NCI-H748 (cell line): ENCODE measurements around the gene BRME1.
"Not testable (repeated sequence)": the region's sequence is repeated elsewhere in the genome, so short reads cannot be mapped to it uniquely, and the experiment has no call there.

Experiments used
- DNase-seq: peaks from one replicate; lab custom pipeline; 2025; ENCODE audit not compliant: unreplicated experiment; lab: John Stamatoyannopoulos, UW

Gene BRME1

GRCh38 chr19:13868663-13869062 is 37.3 kb downstream of the BRME1 start:
- no peak for DNase-seq

- no peak for DNase-seq
Observed at GRCh38 chr19:13866463-13867046, 39.4 kb downstream of the BRME1 start.

- DNase-seq, result peak; percentile 44
Observed at GRCh38 chr19:13865571-13866462, 40.1 kb downstream of the BRME1 start.

- peak; percentile 38 for DNase-seq
Observed at GRCh38 chr19:13864667-13865570, 41.0 kb downstream of the BRME1 start.

- DNase-seq, result peak; percentile 29
Observed at GRCh38 chr19:13864046-13864666, 41.8 kb downstream of the BRME1 start.

- DNase-seq, result peak; percentile 65
Observed at GRCh38 chr19:13861714-13862531, 44.0 kb downstream of the BRME1 start.

- DNase-seq, result no peak
Observed at GRCh38 chr19:13861392-13861713, 44.6 kb downstream of the BRME1 start.

- no peak for DNase-seq
Observed at GRCh38 chr19:13860679-13861391, 45.1 kb downstream of the BRME1 start.

- DNase-seq, result peak; percentile 5
Observed at GRCh38 chr19:13859361-13859880, 46.5 kb downstream of the BRME1 start.

GRCh38 chr19:13856497-13856896 is 49.4 kb downstream of the BRME1 start:
- DNase-seq, result no peak

- not testable (repeated sequence) for DNase-seq
Observed at GRCh38 chr19:13852171-13852707, 53.7 kb downstream of the BRME1 start.

- DNase-seq, result not testable (repeated sequence)
Observed at GRCh38 chr19:13851734-13852114, 54.2 kb downstream of the BRME1 start.

GRCh38 chr19:13850910-13851733 is 54.8 kb downstream of the BRME1 start:
- no peak for DNase-seq

- DNase-seq, result peak; percentile 66
Observed at GRCh38 chr19:13849991-13850909, 55.7 kb downstream of the BRME1 start.

- DNase-seq, result no peak
Observed at GRCh38 chr19:13848798-13849676, 56.9 kb downstream of the BRME1 start.

GRCh38 chr19:13848340-13848677 is 57.6 kb downstream of the BRME1 start:
- no peak for DNase-seq
